ENCODE data around the gene TMEM63A. TPM values are rescaled to one million over a fixed set of nuclear protein-coding genes. Genes with fewer than 3 reads are reported as not detected.
"Not testable (repeated sequence)": the region's sequence is repeated elsewhere in the genome, so short reads cannot be mapped to it uniquely, and the experiment has no call there.

Gene TMEM63A
- total RNA-seq, 4 donors from 2014 or later: 27.6 to 93.3 (median 41.5) TPM

DNA sequence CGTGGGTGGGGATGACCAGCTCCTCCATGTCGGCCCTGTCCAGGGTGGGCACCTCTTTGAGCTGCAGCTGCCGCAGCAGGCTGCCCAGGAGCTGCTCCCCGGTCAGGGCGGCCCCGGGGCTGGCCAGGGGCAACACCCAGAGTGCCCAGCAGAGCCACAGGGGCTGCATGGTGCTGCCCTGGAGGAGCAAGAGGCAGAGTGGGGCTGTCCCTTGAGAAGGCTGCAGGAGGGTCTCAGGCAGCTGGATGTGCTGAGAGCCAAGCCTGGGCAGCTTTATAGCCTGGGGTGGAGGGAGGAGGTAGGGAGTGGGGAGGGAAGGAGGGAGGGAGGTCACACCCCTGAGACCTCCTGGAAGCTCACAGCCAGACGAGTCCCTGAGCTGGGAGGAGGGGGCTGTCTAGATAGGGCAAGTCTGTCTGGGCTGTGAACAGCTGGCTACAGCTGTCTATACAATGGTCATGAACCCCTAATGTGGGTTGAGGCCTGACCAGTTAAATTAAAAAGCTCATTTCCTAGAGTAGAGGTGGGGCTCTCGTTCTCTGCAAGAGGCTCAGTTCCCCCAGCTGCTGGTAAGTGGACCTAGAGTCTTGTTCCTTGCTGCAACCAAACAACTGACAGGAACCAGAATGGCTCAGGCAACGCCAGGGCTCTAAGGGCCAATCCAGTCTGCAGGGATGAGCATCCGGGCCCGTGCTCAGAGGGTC, 6.9 kb upstream of the TMEM63A start, which contains the start of gene LEFTY1:
Gene LEFTY1 (minus strand): TSS at position 249 of the 704 bp plus-strand sequence. CDS start 80 bp downstream, at position 169.
- TF ChIP-seq, protein P1, sequence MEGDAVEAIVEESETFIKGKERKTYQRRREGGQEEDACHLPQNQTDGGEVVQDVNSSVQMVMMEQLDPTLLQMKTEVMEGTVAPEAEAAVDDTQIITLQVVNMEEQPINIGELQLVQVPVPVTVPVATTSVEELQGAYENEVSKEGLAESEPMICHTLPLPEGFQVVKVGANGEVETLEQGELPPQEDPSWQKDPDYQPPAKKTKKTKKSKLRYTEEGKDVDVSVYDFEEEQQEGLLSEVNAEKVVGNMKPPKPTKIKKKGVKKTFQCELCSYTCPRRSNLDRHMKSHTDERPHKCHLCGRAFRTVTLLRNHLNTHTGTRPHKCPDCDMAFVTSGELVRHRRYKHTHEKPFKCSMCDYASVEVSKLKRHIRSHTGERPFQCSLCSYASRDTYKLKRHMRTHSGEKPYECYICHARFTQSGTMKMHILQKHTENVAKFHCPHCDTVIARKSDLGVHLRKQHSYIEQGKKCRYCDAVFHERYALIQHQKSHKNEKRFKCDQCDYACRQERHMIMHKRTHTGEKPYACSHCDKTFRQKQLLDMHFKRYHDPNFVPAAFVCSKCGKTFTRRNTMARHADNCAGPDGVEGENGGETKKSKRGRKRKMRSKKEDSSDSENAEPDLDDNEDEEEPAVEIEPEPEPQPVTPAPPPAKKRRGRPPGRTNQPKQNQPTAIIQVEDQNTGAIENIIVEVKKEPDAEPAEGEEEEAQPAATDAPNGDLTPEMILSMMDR (IDR thresholded peaks at IDR 0.05): no peak
- no peak for ATAC-seq (ENCODE audit: low FRiP score)
- no peak for DNase-seq (ENCODE audit: low spot score)

DNA sequence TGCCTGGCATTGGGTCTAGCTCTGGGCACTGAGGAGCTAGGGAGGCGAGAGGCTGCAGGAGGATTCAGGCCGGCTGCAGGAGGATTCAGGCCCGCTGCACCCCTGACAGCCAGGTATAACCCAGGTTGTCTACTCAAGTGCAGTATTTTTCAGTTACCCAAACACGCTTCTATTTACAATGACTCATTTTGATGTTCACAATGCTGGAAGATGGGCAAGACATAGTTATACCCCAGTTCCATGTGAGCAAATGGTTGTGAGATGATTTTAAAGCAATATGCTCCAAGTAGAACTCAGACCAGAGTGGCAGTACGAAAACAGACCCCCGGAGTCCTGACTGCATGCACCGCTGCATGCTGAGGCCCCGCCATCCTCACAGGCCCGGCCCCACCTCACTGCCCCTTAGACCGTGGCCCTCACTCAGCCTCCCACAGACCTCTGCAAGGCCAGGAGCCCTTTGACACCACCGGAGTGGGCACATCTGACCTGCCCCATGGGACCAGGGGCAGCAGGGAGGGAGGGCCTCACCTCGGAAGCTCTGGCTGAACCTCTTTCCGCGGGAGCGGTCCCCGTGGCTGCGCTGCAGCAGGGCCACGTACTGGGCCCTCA, 6.2 kb upstream of the TMEM63A start:
- no peak for ATAC-seq (ENCODE audit: low FRiP score)
- DNase-seq (ENCODE audit: low spot score): no peak
- TF ChIP-seq, protein P1 (IDR thresholded peaks at IDR 0.05): no peak

DNA sequence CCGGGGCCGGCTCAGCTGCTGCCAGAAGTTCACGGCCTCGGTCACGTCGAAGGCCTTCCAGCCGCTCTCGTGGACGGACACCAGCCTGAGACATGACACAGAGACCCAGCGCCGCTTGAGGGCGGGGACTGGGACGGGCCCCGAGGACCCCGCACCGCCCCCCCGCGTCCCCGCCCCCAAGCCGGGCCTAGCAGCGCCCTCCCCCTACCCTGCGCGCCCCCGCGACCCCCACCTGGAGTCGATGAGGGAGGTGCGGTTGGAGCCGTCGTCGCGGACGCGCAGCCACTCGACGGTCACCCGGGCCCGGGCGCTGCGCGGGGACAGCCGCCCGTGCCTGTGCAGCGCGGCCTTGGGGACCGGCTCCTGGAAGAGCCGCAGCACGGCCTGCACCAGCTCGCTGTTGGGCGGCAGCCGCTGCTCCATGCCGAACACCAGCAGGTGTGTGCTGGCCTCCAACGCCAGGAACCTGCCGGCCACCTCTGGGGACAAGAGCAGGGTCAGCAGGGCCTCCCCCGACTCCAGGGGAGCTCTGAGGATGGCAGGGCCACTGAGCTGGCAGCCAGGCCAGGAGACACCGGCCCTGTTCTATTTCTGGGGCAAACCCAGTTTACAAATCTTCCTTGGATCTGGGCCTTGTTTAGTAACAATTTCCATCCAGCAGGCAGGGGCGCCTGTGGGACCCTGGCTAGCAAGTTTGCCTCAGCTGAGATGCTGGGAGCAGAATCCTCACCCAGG, 5.5 kb upstream of the TMEM63A start:
- not testable (repeated sequence) for ATAC-seq (ENCODE audit: low FRiP score); DNase-seq (ENCODE audit: low spot score)

DNA sequence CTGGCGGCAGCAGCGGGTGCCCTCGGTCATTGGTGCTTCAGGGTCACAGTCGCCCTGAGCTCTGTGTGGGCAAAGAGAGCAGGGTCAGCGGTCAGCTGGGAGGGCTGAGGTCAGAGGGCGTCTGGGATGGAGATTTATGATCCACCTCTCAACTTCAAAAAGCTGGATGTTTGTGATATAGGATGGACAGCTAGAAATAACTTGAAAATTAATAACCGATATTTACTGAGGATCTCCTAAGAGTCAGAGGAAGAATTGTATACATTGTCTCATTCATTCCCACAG, 4.8 kb upstream of the TMEM63A start:
- DNase-seq (ENCODE audit: low spot score): no peak
- ATAC-seq (ENCODE audit: low FRiP score): no peak
- TF ChIP-seq, protein P1 (IDR thresholded peaks at IDR 0.05): no peak

GRCh38 chr1:225886159-225887029, 4.2 kb upstream of the TMEM63A start:
- TF ChIP-seq, protein P1 (IDR thresholded peaks at IDR 0.05): no peak
- no peak for DNase-seq (ENCODE audit: low spot score)
- no peak for ATAC-seq (ENCODE audit: low FRiP score)

GRCh38 chr1:225885336-225885735, 3.2 kb upstream of the TMEM63A start:
- DNase-seq (ENCODE audit: low spot score): no peak
- no peak for ATAC-seq (ENCODE audit: low FRiP score)
- TF ChIP-seq, protein P1 (IDR thresholded peaks at IDR 0.05): no peak
